Right cardiac atrium (tissue), 5 donors: ENCODE results near the gene TSSC4. TPM values are rescaled to one million over a fixed set of nuclear protein-coding genes. Genes with fewer than 3 reads are reported as not detected.

Source experiments
- polyA plus RNA-seq: library from polyadenylated mRNA; stranded (reverse); fragments of 200-250 nt; gene quantifications from one replicate; pipeline ENCODE4 v1.2.3, GENCODE V29; 2013
- total RNA-seq, 4 donors: library from RNA; stranded (reverse); fragmentation: NEBNext Ultra II Directional; extraction: Animal tissue kit (Norgen Biotek cat#: 25700); gene quantifications; one replicate each; pipeline ENCODE4 v1.2.1, GENCODE V29; 2021
- donor health status: healthy with polysubstance abuse.
- donor health status: DM: no; HTN: yes; CAD: no.
- donor health status: DM: no; HTN: no; CAD: no.
- donor health status: DM: no; HTN: yes; CAD: no; lungs with severe emphysema.
- donor health status: DM: yes; HTN: yes; CAD: no.

The TSSC4 gene
- total and polyA plus RNA-seq, 5 donors, result 30.5 to 50.4 (median 35.4) TPM

Other genes with a start within 250 kb of the TSSC4 start
- gene INS, start 239.5 kb upstream of the TSSC4 start, total RNA-seq, result 1 to 10 TPM in 1 of 4 donors, not detected in 3; 1.1 TPM
- not detected for gene INS, start 239.5 kb upstream of the TSSC4 start, polyA plus RNA-seq
- not detected for gene TH, start 228.9 kb upstream of the TSSC4 start, total RNA-seq
- gene TH, start 228.9 kb upstream of the TSSC4 start, polyA plus RNA-seq, result not detected
- under 1 TPM in 3 of 4 donors, not detected in 1; 0.23 to 0.51 (median 0.35) TPM for gene ASCL2, start 130.2 kb upstream of the TSSC4 start, total RNA-seq
- gene ASCL2, start 130.2 kb upstream of the TSSC4 start, polyA plus RNA-seq, result 0.20 TPM
- gene C11orf21, start 98.8 kb upstream of the TSSC4 start, total RNA-seq, result 10 to 100 TPM in 3 of 4 donors, 1 to 10 TPM in 1; 3.9 to 24.2 (median 15.3) TPM
- 13.4 TPM for gene C11orf21, start 98.8 kb upstream of the TSSC4 start, polyA plus RNA-seq
- 10 to 100 TPM; 11.4 to 24.0 (median 14.3) TPM for gene TSPAN32, start 98.7 kb upstream of the TSSC4 start, total RNA-seq
- 11.5 TPM for gene TSPAN32, start 98.7 kb upstream of the TSSC4 start, polyA plus RNA-seq
- gene CD81, start 23.4 kb upstream of the TSSC4 start, total RNA-seq, result 100 to 1,000 TPM; 677 to 920 (median 748) TPM
- 869 TPM for gene CD81, start 23.4 kb upstream of the TSSC4 start, polyA plus RNA-seq
- gene TRPM5, start 43.8 kb downstream of the TSSC4 start, total RNA-seq, result not detected
- gene TRPM5, start 43.8 kb downstream of the TSSC4 start, polyA plus RNA-seq, result 0.02 TPM
- 10 to 100 TPM; 36.5 to 46.8 (median 41.0) TPM for gene KCNQ1, start 44.3 kb downstream of the TSSC4 start, total RNA-seq
- 36.4 TPM for gene KCNQ1, start 44.3 kb downstream of the TSSC4 start, polyA plus RNA-seq